DND-41 (cell line): ENCODE results near the gene NIPAL3.

Experiments
- ATAC-seq: fragments of 200-7000 bp; cut with Tn5 transposase; 3 replicates; pipeline ENCODE4 v1.9.1; 2021; ENCODE audit warnings: low read depth; ENCODE audit not compliant: insufficient read depth
- DNase-seq: peaks from one replicate; pipeline ENCODE4 v3.0.0-alpha.2; 2020
- H2AFZ ChIP-seq: 2 replicates; pipeline ENCODE4 v1.6.0; 2012; ENCODE audit warnings: low read depth, low read length
- H3K27ac ChIP-seq: 2 replicates; pipeline ENCODE4 v1.5.1; 2012; ENCODE audit warnings: low read length, inconsistent platforms
- H3K27me3 ChIP-seq: fragments of 200-600 bp; sonication (generic); 2 replicates; pipeline ENCODE4 v1.6.0; 2012; ENCODE audit warnings: low read length, mild to moderate bottlenecking, inconsistent platforms; ENCODE audit not compliant: insufficient read depth, poor library complexity
- H3K36me3 ChIP-seq: 2 replicates; pipeline ENCODE4 v1.5.1; 2012; ENCODE audit warnings: low read length, inconsistent platforms; ENCODE audit not compliant: insufficient read depth
- H3K4me1 ChIP-seq: 2 replicates; pipeline ENCODE4 v1.5.1; 2012; ENCODE audit warnings: mild to moderate bottlenecking, low read length; ENCODE audit not compliant: insufficient read depth
- H3K4me2 ChIP-seq: 2 replicates; pipeline ENCODE4 v1.6.0; 2012; ENCODE audit warnings: mild to moderate bottlenecking, moderate library complexity, low read length, inconsistent platforms; ENCODE audit not compliant: insufficient read depth
- H3K4me3 ChIP-seq, 2 experiments: fragments of 200-600 bp in 1 of 2; shearing (Covaris generic) in 1 of 2; 2 replicates each; pipeline ENCODE4 v1.5.1; 2012 to 2016; ENCODE audit warnings: inconsistent platforms in 2 of 2, low read length in 2 of 2, mild to moderate bottlenecking in 2 of 2, low read depth in 1 of 2, moderate library complexity in 1 of 2
- H3K79me2 ChIP-seq: 2 replicates; pipeline ENCODE4 v1.6.0; 2012; ENCODE audit warnings: low read length, inconsistent platforms; ENCODE audit not compliant: insufficient read depth
- H3K9ac ChIP-seq: 2 replicates; pipeline ENCODE4 v1.6.0; 2012; ENCODE audit warnings: low read depth, mild to moderate bottlenecking, inconsistent platforms, low read length, moderate library complexity
- H3K9me3 ChIP-seq: 2 replicates; pipeline ENCODE4 v1.5.1; 2012; ENCODE audit warnings: low read length, moderate library complexity, mild to moderate bottlenecking, inconsistent platforms; ENCODE audit not compliant: insufficient read depth, severe bottlenecking
- H4K20me1 ChIP-seq: 2 replicates; pipeline ENCODE4 v1.6.0; 2012; ENCODE audit warnings: low read length; ENCODE audit not compliant: insufficient read depth
- CTCF ChIP-seq: IDR thresholded peaks from 2 replicates; pipeline ENCODE4 v1.5.1; 2012; ENCODE audit warnings: borderline replicate concordance, low read length, moderate library complexity, mild to moderate bottlenecking; ENCODE audit not compliant: poor library complexity, severe bottlenecking; ENCODE audit errors: extremely low read depth
- EZH2 ChIP-seq: IDR thresholded peaks from 3 replicates; pipeline ENCODE4 v1.6.1; 2012; ENCODE audit warnings: borderline replicate concordance, low read depth, mild to moderate bottlenecking, moderate library complexity, low read length, inconsistent platforms; ENCODE audit not compliant: severe bottlenecking

NIPAL3 gene

GRCh38 chr1:24465638-24466037 is 50.0 kb downstream of the NIPAL3 start:
- Histone ChIP-seq H3K9me3 (no peaks in the 10 kb centered on the region), H3K4me3 (no peak overlapping the region), H3K27me3 (no peaks in the 10 kb centered on the region), H2AFZ (no peak overlapping the region), H4K20me1 (no peaks in the 10 kb centered on the region), H3K4me2 (no peak overlapping the region), H3K27ac (no peak overlapping the region), H3K4me1 (no peaks in the 10 kb centered on the region), H3K36me3 (peaks cover 16% of the 10 kb centered on the region), H3K79me2 (no peaks in the 10 kb centered on the region), H3K9ac (no peak overlapping the region)
- DNase-seq (no peak), ATAC-seq (no peak)
- no peak for TF ChIP-seq CTCF
- TF ChIP-seq EZH2 = no peak

- Histone ChIP-seq H3K4me3 (no peak overlapping the region), H3K27ac (no peak overlapping the region), H4K20me1 (no peaks in the 10 kb centered on the region), H2AFZ (no peak overlapping the region), H3K4me2 (no peak overlapping the region), H3K79me2 (no peaks in the 10 kb centered on the region), H3K4me1 (no peaks in the 10 kb centered on the region), H3K9ac (no peak overlapping the region), H3K36me3 (peaks cover 11% of the 10 kb centered on the region), H3K27me3 (no peaks in the 10 kb centered on the region), H3K9me3 (no peaks in the 10 kb centered on the region)
- DNase-seq (no peak), ATAC-seq (no peak)
- TF ChIP-seq CTCF (no peak), EZH2 (no peak)
Measured at GRCh38 chr1:24468685-24469316, 53.2 kb downstream of the NIPAL3 start.

GRCh38 chr1:24470592-24470991 is 55.0 kb downstream of the NIPAL3 start:
- Histone ChIP-seq H4K20me1 (no peaks in the 10 kb centered on the region), H3K27me3 (no peaks in the 10 kb centered on the region), H2AFZ (no peak overlapping the region), H3K9me3 (no peaks in the 10 kb centered on the region), H3K27ac (no peak overlapping the region), H3K4me1 (no peaks in the 10 kb centered on the region), H3K79me2 (no peaks in the 10 kb centered on the region), H3K4me3 (no peak overlapping the region), H3K4me2 (no peak overlapping the region), H3K36me3 (peaks cover 9% of the 10 kb centered on the region), H3K9ac (no peak overlapping the region)
- no peak for TF ChIP-seq EZH2
- TF ChIP-seq CTCF = no peak
- DNase-seq = no peak
- no peak for ATAC-seq
